Stromal cell of bone marrow (primary cell): ENCODE measurements around the gene RBBP8.
"Not testable (repeated sequence)": the region's sequence is repeated elsewhere in the genome, so short reads cannot be mapped to it uniquely, and the experiment has no call there.

Experiments
- DNase-seq: peaks from one replicate; pipeline ENCODE4 v3.0.0-alpha.2; 2012; ENCODE audit warnings: low read depth

The RBBP8 gene

DNA sequence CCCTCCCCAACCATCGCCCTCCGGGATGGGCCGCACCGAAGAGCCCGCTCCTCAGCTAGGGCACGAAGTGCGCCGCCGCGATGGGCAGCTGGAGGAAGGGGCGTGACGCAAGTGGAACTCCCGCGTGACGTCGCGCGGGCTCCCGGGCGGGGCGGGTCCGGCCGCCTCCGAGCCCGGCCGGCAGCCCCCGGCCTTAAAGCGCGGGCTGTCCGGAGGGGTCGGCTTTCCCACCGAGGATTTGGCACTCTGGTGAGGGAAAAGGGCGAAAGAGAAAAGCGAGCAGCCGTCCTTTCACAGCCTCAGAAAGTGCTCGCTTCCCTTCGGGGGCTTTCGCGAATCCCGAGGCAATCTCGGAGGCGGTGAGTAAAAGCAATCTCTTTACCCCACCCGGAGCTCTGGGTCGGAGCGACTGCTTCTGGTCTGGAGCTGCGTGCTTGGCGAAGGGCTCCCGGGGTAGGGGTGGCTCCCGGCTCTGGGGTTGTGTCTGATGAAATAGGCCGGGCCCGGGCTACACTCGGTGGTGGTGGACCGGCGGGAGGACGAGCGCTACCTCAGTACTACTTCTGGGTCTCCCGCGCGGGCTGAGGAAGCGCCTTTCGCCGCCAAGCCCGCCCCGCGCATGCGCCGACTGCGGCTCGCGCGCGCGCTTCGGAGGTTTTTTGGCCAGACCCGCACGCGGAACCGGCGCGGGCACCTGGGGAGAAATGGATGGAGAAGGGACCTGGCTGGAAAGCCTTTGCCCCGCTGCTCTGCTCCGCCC lies at the start of gene RBBP8:
Gene RBBP8, plus strand, starts transcription at position 123 of the 760 bp plus-strand sequence. CDS start 3,524 bp downstream, outside the sequence.
- peak; percentile 67 for DNase-seq

DNA sequence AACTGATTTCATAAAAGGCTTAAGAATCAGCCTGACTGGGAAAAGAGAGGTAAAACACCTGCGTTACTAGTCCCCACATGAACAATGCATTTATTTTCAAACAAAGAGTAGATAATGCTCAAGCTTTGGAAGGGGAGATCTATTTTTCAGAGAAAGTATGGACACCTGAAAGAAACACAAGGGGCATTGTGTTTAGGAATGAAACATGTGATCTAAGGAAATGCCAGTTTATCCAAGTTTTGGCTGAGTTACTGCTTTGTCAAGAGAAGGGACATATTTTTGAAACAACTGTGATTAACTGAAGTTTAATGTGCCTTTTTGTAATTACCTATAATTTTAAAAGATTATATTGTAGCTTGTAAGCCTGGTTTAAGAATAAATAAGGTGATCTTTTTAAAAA lies 49.3 kb upstream of the RBBP8 start:
- no peak for DNase-seq

DNA sequence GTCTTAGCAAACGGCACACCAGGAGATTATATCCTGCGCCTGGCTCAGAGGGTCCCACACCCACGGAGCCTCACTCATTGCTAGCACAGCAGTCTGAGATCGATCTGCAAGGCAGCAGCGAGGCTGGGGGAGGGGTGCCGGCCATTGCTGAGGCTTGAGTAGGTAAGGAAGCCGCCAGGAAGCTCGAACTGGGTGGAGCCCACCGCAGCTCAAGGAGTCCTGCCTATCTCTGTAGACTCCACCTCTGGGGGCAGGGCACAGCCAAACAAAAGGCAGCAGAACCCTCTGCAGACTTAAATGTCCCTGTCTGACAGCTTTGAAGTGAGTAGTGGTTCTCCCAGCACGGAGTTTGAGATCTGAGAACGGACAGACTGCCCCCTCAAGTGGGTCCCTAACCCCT lies 47.4 kb upstream of the RBBP8 start:
- not testable (repeated sequence) for DNase-seq

DNA sequence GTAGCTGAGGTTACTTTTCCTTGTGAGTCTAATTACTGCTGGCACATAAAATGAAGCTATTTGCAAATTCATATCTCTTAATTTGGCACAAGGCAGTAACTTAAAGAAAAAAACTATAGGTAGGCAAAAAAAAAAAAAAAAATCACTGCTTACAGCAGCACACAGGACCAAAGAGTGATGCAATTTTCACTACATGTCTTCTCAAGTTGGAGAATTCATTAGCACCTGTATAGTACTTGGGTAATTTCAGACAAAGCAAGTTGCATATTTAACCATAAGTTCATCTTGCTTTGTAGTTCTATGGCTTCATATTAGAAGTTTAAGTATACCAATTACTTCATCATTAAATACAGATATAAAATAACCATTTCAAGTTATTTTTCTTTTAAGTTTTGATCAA lies 33.7 kb upstream of the RBBP8 start:
- DNase-seq: no peak

DNA sequence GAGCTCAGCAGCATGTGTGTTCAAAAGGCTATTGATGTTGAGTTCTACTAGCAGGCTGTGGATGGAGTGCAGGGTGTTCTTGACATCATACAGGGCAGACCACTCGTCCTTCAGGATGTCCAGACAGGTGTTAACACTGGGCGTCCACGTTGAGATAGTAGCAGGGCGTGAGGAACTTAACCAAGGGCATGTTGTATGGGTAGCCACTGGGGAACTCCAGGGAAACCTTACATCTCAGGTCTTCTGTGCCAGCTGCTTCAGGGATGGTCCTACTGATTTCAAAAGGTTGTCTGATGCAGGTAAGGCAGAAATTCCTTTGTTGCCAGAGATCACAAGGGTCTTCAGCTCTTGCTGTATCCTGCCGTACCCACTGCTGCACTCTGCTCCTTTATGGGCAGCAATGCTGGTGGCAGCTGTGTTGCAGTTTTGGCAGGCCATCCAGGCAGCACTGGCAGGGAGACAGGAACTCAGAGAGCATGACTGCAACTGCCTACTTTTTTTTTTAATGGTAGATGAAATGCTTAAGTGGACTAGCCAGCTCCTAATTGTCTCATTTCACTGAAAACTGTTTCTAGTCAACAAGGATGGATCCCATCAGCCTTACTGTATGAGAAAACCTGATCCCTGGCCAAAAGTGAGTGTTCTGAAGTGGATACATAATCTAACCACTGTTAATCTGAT lies 32.4 kb upstream of the RBBP8 start:
- DNase-seq: no peak

DNA sequence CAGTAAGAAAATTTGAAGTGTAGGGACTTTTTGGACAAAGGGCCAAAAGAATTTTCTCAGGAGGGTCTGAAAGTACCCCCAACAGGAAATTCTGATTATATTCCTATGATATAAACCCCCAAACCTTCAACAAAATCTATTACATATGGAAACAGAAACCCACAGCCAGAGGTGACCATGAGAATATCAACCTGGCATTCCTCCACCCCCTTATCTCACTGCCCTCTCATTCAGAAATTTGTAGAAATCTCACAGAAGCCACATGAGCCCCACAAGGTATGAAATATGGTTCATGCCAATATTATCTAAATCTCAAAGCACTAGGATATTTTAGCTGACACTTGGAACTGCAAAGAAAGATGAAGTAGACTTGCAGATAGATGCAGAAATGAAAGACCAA lies 31.0 kb upstream of the RBBP8 start:
- DNase-seq: no peak

DNA sequence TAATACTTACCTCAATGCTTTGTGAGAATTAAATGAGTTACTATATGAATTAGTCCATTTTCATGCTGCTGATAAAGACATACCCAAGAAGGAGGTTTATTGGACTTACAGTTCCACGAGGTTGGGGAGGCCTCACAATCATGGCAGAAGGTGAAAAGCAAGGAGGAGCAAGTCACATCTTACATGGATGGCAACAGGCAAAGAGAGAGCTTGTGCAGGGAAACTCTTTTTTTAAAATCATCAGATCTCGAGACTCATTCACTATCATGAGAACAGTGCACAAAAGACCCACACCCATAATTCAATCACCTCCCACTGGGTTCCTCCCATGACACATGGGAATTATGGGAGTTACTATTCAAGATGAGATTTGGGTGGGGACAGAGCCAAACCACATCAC lies 29.9 kb upstream of the RBBP8 start:
- DNase-seq: not testable (repeated sequence)

DNA sequence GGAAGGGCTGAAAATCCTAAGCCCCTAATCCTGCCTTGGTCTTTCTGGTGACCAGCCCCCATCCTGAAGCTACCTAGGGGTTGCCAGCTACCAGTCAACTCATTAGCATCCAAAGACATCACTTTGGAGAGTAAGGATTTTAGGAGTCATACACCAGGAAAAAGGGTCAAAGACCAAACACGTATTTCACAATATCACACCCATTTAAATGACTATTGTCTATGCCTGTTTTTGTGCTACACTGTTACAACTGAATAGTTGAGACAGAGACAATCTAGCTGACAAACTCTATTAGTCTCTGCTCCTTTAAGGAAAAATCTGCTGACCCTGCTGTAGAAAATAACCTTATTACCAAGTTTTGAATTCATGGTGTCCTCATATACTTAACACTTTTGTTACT lies 21.0 kb upstream of the RBBP8 start:
- no peak for DNase-seq

DNA sequence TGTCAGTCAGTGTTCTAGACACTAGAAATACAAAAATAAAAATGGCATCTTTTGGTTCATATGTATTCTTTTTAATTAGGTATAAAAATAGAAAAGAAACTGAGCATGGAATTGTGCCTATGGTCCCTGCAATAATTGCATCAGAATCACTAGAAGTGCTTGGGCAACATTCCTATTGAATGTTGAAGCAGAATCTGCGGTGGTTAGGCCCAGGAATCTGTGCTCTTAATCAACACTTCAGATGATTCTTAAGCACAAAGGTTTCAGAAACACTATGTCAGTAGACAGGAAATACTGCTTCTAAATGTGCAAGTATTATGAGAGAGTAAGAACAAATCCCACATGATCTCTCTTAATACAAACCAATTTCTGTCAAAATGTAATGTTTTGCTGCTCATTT lies 20.3 kb upstream of the RBBP8 start:
- no peak for DNase-seq

DNA sequence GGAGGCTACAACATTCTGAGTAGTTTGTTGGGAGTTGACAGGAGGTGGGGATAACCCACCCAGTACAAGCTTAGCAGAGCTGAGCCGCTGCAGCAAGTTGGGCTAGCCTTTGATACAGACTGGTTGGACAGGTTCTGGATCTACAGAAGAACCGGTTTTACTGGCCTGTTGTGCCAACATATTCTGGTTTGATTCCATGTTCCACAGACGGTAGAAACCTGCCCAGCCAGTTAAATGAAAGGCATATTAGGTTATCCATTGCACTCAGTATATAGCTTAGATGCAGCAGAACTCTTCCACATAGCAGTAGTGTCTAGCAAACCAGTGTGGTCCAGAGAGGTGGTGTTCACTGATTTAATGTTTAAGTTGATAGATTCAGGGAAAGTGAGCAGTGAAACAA lies 19.3 kb upstream of the RBBP8 start:
- DNase-seq: no peak

DNA sequence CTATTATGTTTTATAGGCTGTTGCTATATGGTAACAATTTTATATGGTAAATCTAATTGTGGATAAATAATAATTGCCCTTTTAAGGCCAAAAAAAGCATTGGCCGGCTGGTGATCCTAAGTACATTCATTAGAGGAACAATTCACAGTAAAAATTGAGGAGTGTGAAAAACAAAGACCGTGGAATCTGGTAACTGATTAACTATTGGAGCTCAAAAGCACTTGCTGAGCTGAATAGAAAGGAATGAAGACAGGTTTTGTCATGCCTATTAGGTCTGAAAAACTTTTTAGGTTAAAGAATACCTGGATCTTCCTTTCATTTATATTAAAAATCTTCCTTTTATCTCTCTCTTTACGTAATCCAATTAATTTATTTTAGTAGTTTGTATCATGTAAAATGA lies 18.5 kb upstream of the RBBP8 start:
- no peak for DNase-seq

DNA sequence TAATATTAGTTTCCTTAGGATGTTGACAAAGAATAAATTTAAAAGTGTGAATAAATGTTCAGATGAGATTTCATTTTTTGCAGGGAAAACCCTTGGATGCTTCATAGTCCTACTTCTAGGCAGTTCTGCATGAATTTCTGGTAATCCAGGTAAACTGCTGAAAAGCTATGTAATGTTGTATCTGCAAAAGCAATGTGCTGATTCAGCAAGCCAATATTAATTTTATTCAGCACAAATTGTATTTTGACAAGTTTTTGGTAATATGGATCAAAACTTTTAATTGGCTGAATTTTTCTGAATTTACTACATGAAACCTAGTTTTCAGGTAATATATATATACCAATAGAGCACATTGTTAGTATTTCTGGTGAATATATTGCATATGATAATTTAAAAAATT lies 17.8 kb upstream of the RBBP8 start:
- DNase-seq: no peak

DNA sequence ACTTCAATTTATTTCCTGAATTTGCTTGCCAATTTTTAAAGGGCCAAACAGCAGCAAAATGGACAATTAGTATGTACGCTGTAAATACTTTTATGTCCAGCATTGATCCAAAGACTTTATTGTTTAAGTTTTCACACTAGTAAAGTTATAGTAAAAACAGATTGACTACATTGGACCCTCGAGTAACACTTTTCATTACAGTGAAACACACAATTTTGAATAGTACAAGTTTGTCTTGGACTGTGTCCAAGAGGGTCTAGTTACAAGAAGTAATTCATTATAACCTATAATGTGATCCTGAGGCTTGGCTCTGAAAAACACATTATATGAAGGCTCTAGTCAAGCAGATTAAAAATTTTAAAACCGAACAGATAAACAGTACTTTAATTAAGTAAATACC lies 11.4 kb upstream of the RBBP8 start:
- DNase-seq: no peak

DNA sequence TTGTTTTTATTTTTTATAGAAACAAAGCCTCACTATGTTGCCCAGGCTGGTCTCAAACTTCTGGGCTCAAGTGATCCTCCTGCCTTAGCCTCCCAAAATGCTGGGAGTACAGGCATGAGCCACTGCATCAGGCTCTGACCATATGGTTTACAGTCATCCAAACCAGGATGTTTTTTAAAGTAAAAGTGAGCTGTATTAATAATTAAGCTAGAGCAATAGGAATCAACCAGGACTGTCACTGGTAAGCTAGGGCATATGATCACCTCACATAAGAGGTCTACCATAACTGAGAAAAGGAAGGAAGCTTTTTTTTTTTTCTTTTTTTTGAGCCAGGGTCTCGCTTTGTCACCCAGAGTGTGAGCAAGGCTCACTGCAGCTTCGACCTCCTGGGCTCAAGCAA lies 8.5 kb upstream of the RBBP8 start:
- no peak for DNase-seq

DNA sequence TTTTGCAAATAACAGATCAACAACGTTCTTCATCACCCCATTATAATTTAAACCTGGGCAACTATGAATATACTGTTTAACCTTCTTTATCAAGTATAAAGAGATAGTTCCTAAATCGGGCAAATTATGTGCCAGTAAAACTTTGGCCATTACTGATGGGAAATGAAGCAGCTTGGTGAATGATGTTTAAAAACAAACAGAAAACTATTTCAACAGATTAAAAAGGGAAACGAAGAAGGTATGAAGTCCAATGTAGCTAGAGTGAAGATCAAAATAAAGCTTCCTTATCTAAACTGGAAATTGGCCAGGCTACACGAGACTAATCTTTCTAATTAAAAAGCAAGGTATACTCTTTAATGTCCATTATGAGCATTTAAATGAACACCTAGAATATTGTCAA lies 6.7 kb upstream of the RBBP8 start:
- DNase-seq: no peak

DNA sequence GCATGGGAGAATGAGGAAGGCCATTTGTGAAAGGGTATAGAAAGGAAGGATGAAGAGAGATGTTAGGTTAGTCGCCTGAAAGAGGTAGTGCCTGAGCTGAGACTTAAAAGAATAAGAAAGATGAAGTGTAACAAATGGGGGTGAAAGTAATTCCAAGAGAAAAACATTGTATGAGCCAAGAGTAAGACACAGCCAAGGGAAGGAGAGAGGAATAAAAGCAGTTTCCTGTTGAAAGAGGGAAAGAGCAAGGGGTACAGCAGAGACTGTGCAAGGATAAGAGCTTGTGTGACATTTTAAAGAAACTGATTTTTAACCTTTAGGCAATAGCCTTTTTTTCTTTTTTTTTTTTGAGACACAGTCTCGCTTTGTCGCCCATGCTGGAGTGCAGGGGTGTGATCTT lies 4.8 kb upstream of the RBBP8 start:
- no peak for DNase-seq

DNA sequence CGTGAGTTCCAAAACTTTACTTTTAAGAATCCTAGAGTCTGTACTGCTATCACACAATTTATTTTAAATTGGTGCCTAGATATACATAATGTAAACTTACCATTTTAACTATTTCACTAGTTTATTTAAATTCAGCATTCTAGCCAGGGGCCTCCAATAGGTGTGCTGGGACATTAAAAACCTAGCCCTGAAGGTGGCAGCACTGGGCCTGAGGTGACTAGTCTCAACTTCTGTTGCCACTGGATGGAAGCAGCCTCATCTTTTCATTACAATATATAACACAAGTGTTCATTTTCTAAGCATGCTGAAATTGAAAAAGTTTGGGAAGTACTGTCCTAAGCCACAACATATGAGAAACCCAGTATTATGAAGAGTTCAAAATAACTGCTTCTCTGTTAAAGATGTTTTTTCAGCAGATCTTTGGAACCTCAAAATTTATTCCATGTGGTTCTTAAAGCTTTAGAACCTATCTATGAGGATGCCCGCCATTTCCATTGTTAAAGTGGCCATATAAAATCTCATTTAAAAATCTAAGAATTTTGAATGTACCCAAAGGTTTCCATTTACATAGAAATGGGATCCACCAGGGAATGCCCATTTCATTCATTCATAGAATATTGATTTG lies 2.9 kb upstream of the RBBP8 start:
- DNase-seq: peak; percentile 56

DNA sequence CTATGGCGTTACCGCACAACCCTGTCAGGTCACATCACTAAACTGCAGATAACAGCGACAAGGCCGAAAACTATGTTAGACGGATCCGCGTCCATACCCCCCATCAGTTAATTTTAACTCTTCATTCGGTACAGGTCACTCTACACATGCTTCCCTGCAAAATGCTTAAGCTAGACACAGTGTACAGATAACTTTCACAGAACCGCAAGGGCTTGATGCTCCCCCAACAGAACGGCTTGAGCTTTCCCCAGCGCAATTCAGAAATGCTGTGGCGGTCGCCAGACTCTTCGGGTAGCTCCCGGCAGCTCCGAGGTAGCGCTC lies 283 bp upstream of the RBBP8 start:
- DNase-seq: no peak

DNA sequence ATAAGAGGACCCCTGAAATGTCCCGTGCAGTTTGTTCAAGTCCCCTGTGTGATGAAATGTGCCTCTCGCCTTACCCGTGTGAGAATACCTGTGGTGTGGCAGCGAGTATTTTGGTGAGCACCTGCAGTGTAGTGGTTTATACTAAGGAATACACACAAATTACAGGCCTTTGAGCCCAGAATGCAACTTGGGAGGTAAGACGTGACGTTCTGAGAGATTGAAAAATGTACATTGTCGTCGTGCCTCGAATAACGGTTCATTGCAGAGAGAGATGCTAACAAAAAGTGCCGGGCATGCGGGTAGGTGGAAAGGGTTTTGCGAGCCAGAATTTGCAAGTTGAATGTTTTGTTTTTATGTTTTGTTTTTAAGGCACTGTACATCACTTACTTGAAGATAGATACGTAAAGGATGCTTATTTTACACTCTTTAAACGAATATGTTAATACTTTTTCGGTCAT lies 867 bp downstream of the RBBP8 start:
- DNase-seq: no peak

DNA sequence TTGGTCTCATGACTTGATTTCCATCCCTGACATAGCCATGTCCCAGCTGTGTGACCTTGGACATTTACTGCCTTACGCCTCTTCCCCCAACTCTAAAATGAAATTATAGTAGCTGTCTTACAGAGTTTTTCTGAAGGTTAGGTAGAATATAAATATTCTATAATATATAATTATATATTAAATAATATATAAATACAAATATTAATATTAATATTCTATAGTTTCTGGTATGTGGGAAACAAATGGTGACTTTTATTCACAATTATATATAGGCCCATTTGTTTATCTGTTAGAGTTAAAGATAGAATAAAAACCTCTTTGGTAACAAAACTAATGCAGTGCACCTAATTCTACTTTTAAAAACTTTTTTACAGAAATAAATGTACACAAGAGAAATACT lies 1.7 kb downstream of the RBBP8 start:
- DNase-seq: no peak

DNA sequence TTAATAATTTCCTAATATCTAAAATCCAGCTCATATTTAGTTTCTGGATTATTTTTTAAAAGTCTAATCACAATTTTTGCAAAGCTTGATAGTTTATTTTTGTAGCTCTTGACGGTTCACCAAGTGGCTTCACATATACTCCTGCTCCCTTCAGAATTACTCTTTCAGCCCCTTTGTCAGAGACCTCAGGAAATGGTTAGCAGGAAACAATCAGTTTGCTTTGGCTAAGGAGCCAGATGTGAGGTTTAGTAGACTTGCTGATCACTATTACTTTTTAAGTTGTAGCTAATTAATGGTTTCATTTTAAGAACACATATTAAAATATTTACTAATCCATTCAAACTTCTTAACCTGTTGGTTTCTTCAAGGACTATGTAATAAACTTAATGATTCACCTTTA lies 2.3 kb downstream of the RBBP8 start:
- DNase-seq: no peak

DNA sequence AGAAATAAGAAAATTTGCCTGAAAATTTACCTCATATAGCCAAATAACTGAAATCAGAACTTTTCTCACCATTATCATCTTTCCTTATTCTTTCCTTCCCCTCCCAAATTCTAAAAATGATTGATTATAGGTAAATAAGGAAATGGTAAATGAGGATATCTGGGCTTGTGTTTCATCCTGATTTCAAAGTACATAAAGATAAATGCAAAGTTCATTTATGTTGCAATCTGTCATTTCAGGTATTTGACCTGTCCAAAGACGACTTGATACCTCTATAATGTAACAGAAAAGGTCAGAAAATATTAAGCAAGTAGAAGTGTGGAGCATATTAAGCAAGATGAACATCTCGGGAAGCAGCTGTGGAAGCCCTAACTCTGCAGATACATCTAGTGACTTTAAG lies 3.4 kb downstream of the RBBP8 start:
- DNase-seq: no peak

DNA sequence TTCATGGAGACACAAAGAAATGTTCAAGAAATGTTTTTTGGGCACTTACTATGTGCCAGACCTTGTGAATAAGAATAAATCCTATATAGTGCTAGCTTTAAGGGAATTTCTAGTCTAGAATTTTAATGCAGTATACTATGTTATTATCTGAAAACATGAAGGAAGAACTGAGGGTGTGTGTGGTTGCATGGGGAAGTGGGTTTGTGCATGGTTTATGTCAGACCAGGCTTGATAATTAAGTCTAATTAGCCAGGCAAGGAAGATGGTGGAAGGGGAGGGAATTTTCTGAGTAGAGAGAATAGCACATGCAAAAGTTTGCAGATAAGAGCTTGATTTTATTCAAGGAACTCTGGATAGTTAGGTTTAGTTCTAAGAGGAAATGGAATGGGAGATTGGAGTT lies 6.5 kb downstream of the RBBP8 start:
- no peak for DNase-seq

DNA sequence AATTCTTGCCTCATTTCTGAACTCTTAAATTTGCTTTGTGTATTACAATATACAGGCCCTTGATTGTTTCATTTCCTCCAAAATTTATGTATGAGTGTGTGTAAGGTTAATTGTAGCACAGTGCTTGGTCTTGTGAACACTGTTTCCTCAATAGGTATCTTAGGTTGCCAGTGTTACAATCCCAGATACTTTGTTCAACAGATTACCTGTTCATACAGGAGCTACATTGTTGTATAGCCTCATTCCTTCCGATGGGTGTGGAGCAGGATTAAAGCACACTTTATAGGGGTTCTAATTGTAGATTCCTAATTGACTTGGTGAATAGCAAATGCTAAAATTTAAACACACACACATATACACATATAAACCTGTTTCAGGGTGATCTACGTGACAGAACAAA lies 10.7 kb downstream of the RBBP8 start:
- DNase-seq: no peak
